Liver (tissue), 9 donors: ENCODE results near the gene IER3IP1. TPM values are rescaled to one million over a fixed set of nuclear protein-coding genes. Genes with fewer than 3 reads are reported as not detected.
"Not testable (repeated sequence)": the region's sequence is repeated elsewhere in the genome, so short reads cannot be mapped to it uniquely, and the experiment has no call there.

ENCODE experiments used
- DNase-seq: peaks from one replicate; pipeline ENCODE4 v3.0.0-alpha.2; 2017; ENCODE audit warnings: low spot score
- H3K27ac ChIP-seq, 2 donors: one replicate each; pipeline ENCODE4 v1.7.0; 2013; ENCODE audit warnings: inconsistent platforms in 2 of 2, low read length in 2 of 2, control low read depth in 1 of 2, low read depth in 1 of 2, mild to moderate bottlenecking in 1 of 2
- H3K27me3 ChIP-seq, 4 donors: one replicate each; pipeline versions ENCODE4 v1.6.1 to v1.7.0; 2013; ENCODE audit warnings: low read length in 3 of 4, inconsistent platforms in 1 of 4, mild to moderate bottlenecking in 1 of 4, moderate library complexity in 1 of 4; ENCODE audit not compliant: control insufficient read depth in 4 of 4, insufficient read depth in 4 of 4
- H3K36me3 ChIP-seq, 4 donors: one replicate each; pipeline versions ENCODE4 v1.6.1 to v1.7.0; 2013; ENCODE audit warnings: low read length in 3 of 4, mild to moderate bottlenecking in 3 of 4, low read depth in 1 of 4, moderate library complexity in 1 of 4; ENCODE audit not compliant: control insufficient read depth in 4 of 4, insufficient read depth in 3 of 4
- H3K4me1 ChIP-seq, 4 donors: one replicate each; pipeline versions ENCODE4 v1.6.1 to v1.7.0; 2013; ENCODE audit warnings: low read length in 3 of 4, mild to moderate bottlenecking in 3 of 4, moderate library complexity in 1 of 4; ENCODE audit not compliant: control insufficient read depth in 4 of 4, insufficient read depth in 4 of 4
- H3K4me3 ChIP-seq, 3 donors: one replicate each; pipeline versions ENCODE4 v1.6.1 to v1.7.0; 2013; ENCODE audit warnings: low read length in 3 of 3, control low read depth in 1 of 3, low read depth in 1 of 3, mild to moderate bottlenecking in 1 of 3
- H3K9ac ChIP-seq, 2 donors: one replicate each; pipeline ENCODE4 v1.7.0; 2013; ENCODE audit warnings: low read length in 2 of 2, mild to moderate bottlenecking in 2 of 2, moderate library complexity in 2 of 2, control low read depth in 1 of 2, low read depth in 1 of 2
- H3K9me3 ChIP-seq, 4 donors: one replicate each; pipeline versions ENCODE4 v1.6.1 to v1.7.0; 2013; ENCODE audit warnings: low read length in 3 of 4; ENCODE audit not compliant: control insufficient read depth in 4 of 4
- ATF3 ChIP-seq: IDR thresholded peaks from 2 replicates; pipeline ENCODE4 v1.6.1; 2016; ENCODE audit warnings: antibody characterized with exemption
- EGR1 ChIP-seq, 2 donors: IDR thresholded peaks; 2 replicates each; pipeline ENCODE4 v1.6.1; 2016 to 2018; ENCODE audit warnings: antibody characterized with exemption in 2 of 2, low read depth in 2 of 2
- GABPA ChIP-seq, 2 donors: IDR thresholded peaks in 1 of 2; conservative IDR thresholded peaks in 1 of 2; 2 replicates each; pipeline ENCODE4 v1.6.1; 2016; ENCODE audit warnings: antibody characterized with exemption in 2 of 2, mild to moderate bottlenecking in 1 of 2, moderate library complexity in 1 of 2
- HNF4A ChIP-seq, 2 donors: conservative IDR thresholded peaks; 2 replicates each; pipeline ENCODE4 v1.6.1; 2016; ENCODE audit warnings: antibody characterized with exemption in 2 of 2, mild to moderate bottlenecking in 2 of 2
- JUND ChIP-seq, 2 donors: IDR thresholded peaks; 2 replicates each; pipeline ENCODE4 v1.6.1; 2016; ENCODE audit warnings: antibody characterized with exemption in 2 of 2
- NR2F2 ChIP-seq: IDR thresholded peaks from 2 replicates; pipeline ENCODE4 v1.6.1; 2016; ENCODE audit warnings: antibody characterized with exemption
- RAD21 ChIP-seq, 2 donors: IDR thresholded peaks; 2 replicates each; pipeline ENCODE4 v1.6.1; 2016; ENCODE audit warnings: antibody characterized with exemption in 2 of 2, mild to moderate bottlenecking in 2 of 2
- REST ChIP-seq: IDR thresholded peaks from 2 replicates; pipeline ENCODE4 v1.6.1; 2016; ENCODE audit warnings: antibody characterized with exemption, mild to moderate bottlenecking
- YY1 ChIP-seq: IDR thresholded peaks from 2 replicates; pipeline ENCODE4 v1.6.1; 2016; ENCODE audit warnings: antibody characterized with exemption, mild to moderate bottlenecking
- ZBTB33 ChIP-seq: IDR thresholded peaks from 2 replicates; pipeline ENCODE4 v1.6.1; 2016; ENCODE audit warnings: antibody characterized with exemption
- WGBS: extraction: QIAGEN DNeasy Blood & Tissue Kit; methylation state at CpG from one replicate; pipeline ENCODE4 v1.1.7; 2013; 5-methylcytosine and 5-hydroxymethylcytosine counted together
- polyA plus RNA-seq, 2 donors: library from polyadenylated mRNA; stranded (reverse) in 1 of 2; unstranded in 1 of 2; fragments of 200-250 nt in 1 of 2; fragments of >200 nt in 1 of 2; fragmentation: Nextera tagmentation in 1 of 2; extraction: Ambion mirVana in 1 of 2; gene quantifications; one replicate each; pipeline versions ENCODE4 v1.2.1 to v1.2.3, GENCODE V29; 2013 to 2015
- total RNA-seq, 2 donors: library from RNA; depleted of rRNA; stranded (reverse); fragments of >200 nt; gene quantifications; one replicate each; pipeline ENCODE4 v1.2.3, GENCODE V29; 2014
- donor health status: healthy.
- donor health status: healthy.
- donor health status: healthy.
- donor health status: healthy.
- donor health status: healthy.

The IER3IP1 gene
- total and polyA plus RNA-seq, 4 donors: 8.0 to 24.9 (median 11.3) TPM

GRCh38 chr18:47184419-47185050 is 8.4 kb upstream of the IER3IP1 start:
- Histone ChIP-seq H3K4me1 (no peaks in the 10 kb centered on the region), H3K27me3 (no peaks in the 10 kb centered on the region), H3K27ac (no peak overlapping the region), H3K4me3 (no peak overlapping the region), H3K9ac (no peak overlapping the region), H3K36me3 (no peaks in the 10 kb centered on the region), H3K9me3 (peaks cover 0 to 1% (median 0%) of the 10 kb centered on the region in 4 donors)
- no peak for DNase-seq
- TF ChIP-seq ATF3 (no peak), NR2F2 (no peak), JUND (IDR thresholded peaks at IDR 0.05) (no peak), GABPA (IDR thresholded peaks at IDR 0.05 in 1 of 2, conservative IDR thresholded peaks at IDR 0.05 in 1 of 2) (no peak)
- WGBS: 84% methylated on average over 5 of the region's 5 CpGs

GRCh38 chr18:47182156-47182555 is 6.0 kb upstream of the IER3IP1 start:
- H3K27ac ChIP-seq, H3K9me3 ChIP-seq, H3K4me3 ChIP-seq, H3K27me3 ChIP-seq, H3K4me1 ChIP-seq, DNase-seq, H3K9ac ChIP-seq, H3K36me3 ChIP-seq: not testable (repeated sequence)
- 88% methylated on average over 5 of the region's 5 CpGs for WGBS

- peaks cover 0 to 1% (median 0%) of the 10 kb centered on the region in 4 donors for H3K9me3 ChIP-seq
- no peak overlapping the region for H3K9ac ChIP-seq
- no peaks in the 10 kb centered on the region for H3K4me1 ChIP-seq
- TF ChIP-seq YY1: no peak
- DNase-seq: no peak
- WGBS: 77% methylated on average over 3 of the region's 3 CpGs
- no peak overlapping the region for H3K27ac ChIP-seq
- H3K36me3 ChIP-seq: no peaks in the 10 kb centered on the region
- no peaks in the 10 kb centered on the region for H3K27me3 ChIP-seq
- no peak overlapping the region for H3K4me3 ChIP-seq
Measured at GRCh38 chr18:47180765-47181164, 4.6 kb upstream of the IER3IP1 start.

- no peak for DNase-seq
- H3K9me3 ChIP-seq: no peaks in the 10 kb centered on the region
- no peak overlapping the region for H3K27ac ChIP-seq
- H3K4me3 ChIP-seq: no peak overlapping the region
- TF ChIP-seq GABPA (IDR thresholded peaks at IDR 0.05 in 1 of 2, conservative IDR thresholded peaks at IDR 0.05 in 1 of 2): no peak
- TF ChIP-seq EGR1 (IDR thresholded peaks at IDR 0.05; ENCODE audit: low read depth in 2 of 2): no peak
- no peak for TF ChIP-seq RAD21 (IDR thresholded peaks at IDR 0.05)
- no peak for TF ChIP-seq REST
- no peak for TF ChIP-seq ZBTB33
- no peak for TF ChIP-seq HNF4A (conservative IDR thresholded peaks at IDR 0.05)
- no peak for TF ChIP-seq ATF3
- no peaks in the 10 kb centered on the region for H3K36me3 ChIP-seq
- H3K4me1 ChIP-seq: peaks cover 0 to 9% (median 5%) of the 10 kb centered on the region in 4 donors
- WGBS: 82% methylated on average over 4 of the region's 4 CpGs
- H3K9ac ChIP-seq: no peak overlapping the region
- H3K27me3 ChIP-seq: no peaks in the 10 kb centered on the region
Measured at GRCh38 chr18:47179520-47179919, 3.4 kb upstream of the IER3IP1 start.
